ENCODE measurements around the gene JAGN1.

- TF ChIP-seq POLR2A (IDR thresholded peaks at IDR 0.05): no peak
- TF ChIP-seq CTCF (IDR thresholded peaks at IDR 0.05): no peak
- no peak for TF ChIP-seq POLR2AphosphoS5 (IDR thresholded peaks at IDR 0.05)
Measured at GRCh38 chr3:9908286-9908685, 17.9 kb downstream of the JAGN1 start.
